Kidney (tissue), 14 donors: Measurements from ENCODE around the gene REC8. TPM values are rescaled to one million over a fixed set of nuclear protein-coding genes. Genes with fewer than 3 reads are reported as not detected.

Experiments used
- DNase-seq, 5 donors: peaks; one replicate each; pipeline ENCODE4 v3.0.0-alpha.2; 2013 to 2020
- FAIRE-seq: peaks from 2 replicates; lab custom pipeline; 2012; peaks lifted over from hg19 to GRCh38; lab: Jason Lieb, UNC
- H3K27ac ChIP-seq, 2 donors: one replicate each; pipeline ENCODE4 v1.7.0; 2013; ENCODE audit warnings: low read depth in 2 of 2, low read length in 2 of 2, inconsistent platforms in 1 of 2
- H3K27me3 ChIP-seq: one replicate; pipeline ENCODE4 v1.7.1; 2013; ENCODE audit warnings: low read length, inconsistent platforms; ENCODE audit not compliant: control insufficient read depth, insufficient read depth
- H3K36me3 ChIP-seq, 3 donors: one replicate each; pipeline versions ENCODE4 v1.7.0 to v1.7.1; 2013; ENCODE audit warnings: low read length in 3 of 3, control low read depth in 1 of 3, inconsistent platforms in 1 of 3; ENCODE audit not compliant: insufficient read depth in 3 of 3, control insufficient read depth in 2 of 3
- H3K4me1 ChIP-seq, 3 donors: one replicate each; pipeline versions ENCODE4 v1.7.0 to v1.7.1; 2013; ENCODE audit warnings: low read length in 3 of 3, inconsistent platforms in 1 of 3, low read depth in 1 of 3; ENCODE audit not compliant: control insufficient read depth in 2 of 3, insufficient read depth in 2 of 3
- H3K4me3 ChIP-seq, 3 donors: one replicate each; pipeline versions ENCODE4 v1.7.0 to v1.8.1; 2013; ENCODE audit warnings: low read length in 3 of 3, control low read depth in 1 of 3, inconsistent platforms in 1 of 3
- H3K9ac ChIP-seq, 3 donors: one replicate each; pipeline versions ENCODE4 v1.7.0 to v1.7.1; 2013; ENCODE audit warnings: low read length in 3 of 3, control low read depth in 1 of 3, inconsistent platforms in 1 of 3
- H3K9me3 ChIP-seq, 3 donors: one replicate each; pipeline versions ENCODE4 v1.7.0 to v1.7.1; 2013; ENCODE audit warnings: low read length in 3 of 3, control low read depth in 1 of 3, inconsistent platforms in 1 of 3; ENCODE audit not compliant: control insufficient read depth in 2 of 3, insufficient read depth in 1 of 3
- CTCF ChIP-seq: IDR thresholded peaks from 3 replicates; pipeline ENCODE4 v1.5.1; 2012; ENCODE audit warnings: mild to moderate bottlenecking, moderate library complexity, borderline replicate concordance; ENCODE audit not compliant: insufficient read depth; ENCODE audit errors: extremely low read depth
- intact Hi-C: fragments of 100-400 bp; cut with DNase I; formaldehyde crosslinking; loops from one replicate; pipeline ENCODE4 v1.11.1; 2022
- polyA plus RNA-seq: library from polyadenylated mRNA; stranded (reverse); fragments of 350-450 nt; fragmentation: Illumina TruSeq; extraction: RNeasy Lipid Tissue Mini Kit (QIAGEN cat#74804); gene quantifications from one replicate; pipeline ENCODE4 v1.2.3, GENCODE V29; 2014; ENCODE audit warnings: low read depth, low replicate concordance; ENCODE audit not compliant: insufficient read depth
- total RNA-seq: library from RNA; stranded (reverse); fragmentation: NEBNext Ultra II Directional; extraction: Animal tissue kit (Norgen Biotek cat#: 25700); gene quantifications from one replicate; pipeline ENCODE4 v1.2.1, GENCODE V29; 2021
- donor health status: control.
- donor health status: control.
- donor health status: control.
- donor health status: control.
- donor health status: control.
- donor health status: DM: yes; HTN: yes; CAD: no.
- donor health status: Normal renal cell carcinoma (clear cell type).

REC8 gene
- total and polyA plus RNA-seq, 2 donors from 2014 or later: 39.9 to 51.4 TPM

DNA sequence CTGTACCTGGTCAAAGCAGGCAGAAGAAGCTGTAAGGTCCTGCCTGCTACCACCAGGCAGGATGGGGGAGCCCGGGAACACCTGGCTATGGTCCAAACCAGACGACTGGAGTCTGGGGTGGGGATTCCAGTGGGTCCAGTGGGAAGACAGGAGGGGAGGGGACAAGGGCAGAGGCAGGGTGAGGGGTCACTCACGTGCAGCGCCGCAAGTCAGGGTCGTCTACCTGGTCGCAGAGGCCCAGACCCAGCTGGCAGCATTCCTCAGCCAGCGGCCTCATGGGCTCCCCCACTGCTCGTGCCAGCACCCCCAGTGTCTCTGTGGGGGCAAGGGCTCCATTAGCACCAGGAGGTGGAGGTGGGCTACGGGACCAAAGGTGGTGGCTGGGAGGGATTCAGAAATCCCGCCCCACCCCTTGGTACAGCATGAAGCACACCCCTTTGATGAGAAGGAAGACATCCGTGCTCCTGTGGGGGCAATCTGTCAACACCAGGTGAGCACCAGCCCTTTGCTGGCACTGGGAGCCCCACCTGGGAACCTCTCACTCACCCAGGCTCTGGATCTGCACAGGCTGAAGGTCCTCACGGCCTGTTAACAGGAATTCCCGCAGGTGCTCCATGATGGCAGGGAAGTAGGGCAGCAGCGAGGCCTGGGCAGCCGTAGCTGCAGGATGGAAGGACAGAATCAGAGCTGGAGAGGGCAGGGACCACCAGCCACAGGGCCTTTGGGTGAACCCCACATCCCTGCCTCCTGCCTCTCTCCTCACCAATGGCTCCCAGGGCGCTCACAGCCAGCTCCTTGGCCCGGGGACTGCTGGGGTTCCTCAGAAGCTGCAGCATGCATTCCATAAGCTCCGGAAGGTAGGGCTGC, 12.5 kb downstream of the REC8 start:
- DNase-seq: no peak
- no peak for TF ChIP-seq CTCF
- no peak overlapping the region for H3K4me3 ChIP-seq
- no peak overlapping the region for H3K27ac ChIP-seq
- H3K36me3 ChIP-seq: peaks cover 0 to 40% (median 27%) of the 10 kb centered on the region in 3 donors
- intact Hi-C loops: no loop called here
- no peak overlapping the region for H3K9ac ChIP-seq
- FAIRE-seq: no peak
- peaks cover 0 to 23% (median 22%) of the 10 kb centered on the region in 3 donors for H3K4me1 ChIP-seq
- H3K9me3 ChIP-seq: no peaks in the 10 kb centered on the region
- no peaks in the 10 kb centered on the region for H3K27me3 ChIP-seq

- Histone ChIP-seq H3K36me3 (peaks cover 0 to 40% (median 27%) of the 10 kb centered on the region in 3 donors), H3K27ac (no peak overlapping the region), H3K9me3 (no peaks in the 10 kb centered on the region), H3K4me1 (peaks cover 0 to 21% (median 19%) of the 10 kb centered on the region in 3 donors), H3K4me3 (no peak overlapping the region), H3K27me3 (no peaks in the 10 kb centered on the region), H3K9ac (no peak overlapping the region)
- FAIRE-seq (no peak), DNase-seq (no peak)
- intact Hi-C loops: no loop called here
- no peak for TF ChIP-seq CTCF
Measured at GRCh38 chr14:24185026-24185425, 13.1 kb downstream of the REC8 start.

DNA sequence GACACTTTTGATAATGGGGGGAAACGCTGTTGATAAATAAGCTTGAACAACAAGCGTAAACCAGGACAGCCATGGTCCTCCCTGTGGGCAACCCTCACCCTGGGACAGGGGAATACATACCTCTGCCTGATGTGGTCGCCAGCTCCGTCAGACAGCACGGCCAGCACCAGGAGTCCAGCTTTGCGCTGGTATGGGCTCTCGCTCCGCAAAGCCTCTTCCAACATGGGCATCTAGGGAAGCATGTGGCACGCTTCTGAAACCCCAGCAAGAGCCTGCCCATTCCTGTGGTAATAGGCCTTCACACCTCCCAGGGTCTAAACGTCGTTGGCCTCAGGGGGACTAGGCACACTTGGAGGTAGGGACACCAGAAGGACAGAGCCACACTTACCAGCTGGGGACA, 13.9 kb downstream of the REC8 start:
- H3K4me1 ChIP-seq: peaks cover 0 to 15% (median 14%) of the 10 kb centered on the region in 3 donors
- TF ChIP-seq CTCF: no peak
- intact Hi-C loops: no loop called here

More for the DNA sequence above, 13.9 kb downstream of the REC8 start:
- peaks cover 0 to 40% (median 27%) of the 10 kb centered on the region in 3 donors for H3K36me3 ChIP-seq
- H3K27ac ChIP-seq: no peak overlapping the region
- no peak overlapping the region for H3K4me3 ChIP-seq
- FAIRE-seq (no peak), DNase-seq (no peak)
- H3K27me3 ChIP-seq: no peaks in the 10 kb centered on the region
- H3K9me3 ChIP-seq: no peaks in the 10 kb centered on the region
- no peak overlapping the region for H3K9ac ChIP-seq
